NCI-H82 (cell line): ENCODE results near the gene NID1.
"Not testable (repeated sequence)": the region's sequence is repeated elsewhere in the genome, so short reads cannot be mapped to it uniquely, and the experiment has no call there.

Experiments used
- DNase-seq: peaks from one replicate; lab custom pipeline; 2025; lab: John Stamatoyannopoulos, UW

NID1 gene

GRCh38 chr1:235938709-235939479, 126.0 kb downstream of the NID1 start:
- DNase-seq, result no peak

DNA sequence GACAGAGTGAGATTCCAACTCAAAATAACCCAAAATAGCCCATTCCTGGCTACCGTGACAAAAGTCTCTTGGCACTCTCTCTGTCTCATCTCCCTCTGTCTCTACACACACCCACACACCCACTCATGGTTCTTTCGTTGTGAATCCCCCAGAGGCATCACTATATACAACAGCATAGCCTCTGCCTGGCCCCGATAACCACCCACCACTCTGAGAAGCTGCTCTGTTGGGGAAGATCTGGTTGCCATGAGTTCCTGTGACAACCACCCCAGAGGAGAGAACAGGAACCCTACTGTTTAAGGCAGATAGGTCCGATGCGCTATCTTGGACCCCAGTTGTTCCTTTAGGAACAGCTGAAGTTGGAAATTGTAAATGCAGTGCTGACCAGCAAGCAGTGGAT, 127.8 kb downstream of the NID1 start:
- no peak for DNase-seq

- no peak for DNase-seq
Observed at GRCh38 chr1:235935235-235936225, 129.4 kb downstream of the NID1 start.

DNA sequence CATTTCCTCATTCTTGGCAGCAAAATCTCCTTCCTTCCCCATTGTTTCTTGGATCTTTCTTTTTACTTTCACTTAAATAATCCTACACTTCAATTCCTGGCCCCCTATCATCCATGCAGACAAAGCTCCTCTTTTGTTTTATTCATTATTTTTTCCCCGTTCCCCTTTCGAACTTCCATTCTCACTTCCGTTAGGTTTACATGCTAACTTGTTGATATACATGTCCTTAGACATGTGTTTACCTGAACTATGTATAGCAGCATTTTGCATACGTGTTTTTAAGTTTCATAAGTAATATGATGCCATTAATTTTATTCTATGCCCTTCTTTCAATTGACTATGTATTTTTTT, 131.1 kb downstream of the NID1 start:
- DNase-seq, result no peak

DNA sequence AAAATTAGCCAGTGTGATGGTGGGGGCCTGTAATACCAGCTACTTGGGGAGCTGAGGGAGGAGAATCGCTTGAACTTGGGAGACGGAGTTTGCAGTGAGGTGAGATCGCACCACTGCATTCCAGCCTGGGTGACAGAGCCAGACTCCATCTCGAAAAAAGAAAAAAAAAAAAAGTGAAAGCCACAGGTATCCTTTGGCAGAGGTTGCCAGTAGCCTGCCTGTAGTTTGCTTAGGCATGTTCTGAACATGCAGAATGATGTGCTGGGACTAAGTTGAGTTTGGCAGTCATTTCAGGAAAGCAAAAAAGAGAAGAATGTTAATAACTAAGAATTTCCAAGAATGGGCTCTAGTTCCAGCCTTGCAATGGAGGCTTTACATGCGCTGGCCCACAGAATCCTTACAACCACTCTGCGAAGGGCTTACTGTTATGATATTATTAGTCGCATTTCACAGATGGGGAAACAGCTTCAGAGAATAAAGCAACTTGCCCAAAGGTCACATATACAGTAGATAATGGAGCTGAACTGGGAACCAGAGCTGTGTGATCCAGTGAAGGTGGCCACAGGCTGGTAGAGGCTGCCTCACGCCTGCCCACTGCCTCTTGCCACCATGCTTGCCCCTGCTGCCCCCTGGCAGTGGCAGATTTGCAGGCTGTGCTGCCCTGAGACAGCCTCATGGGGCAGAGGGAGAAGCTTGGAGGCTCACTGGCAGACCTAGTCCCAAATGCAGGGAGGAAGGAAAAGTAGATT, 131.7 kb downstream of the NID1 start:
- DNase-seq, result no peak

DNA sequence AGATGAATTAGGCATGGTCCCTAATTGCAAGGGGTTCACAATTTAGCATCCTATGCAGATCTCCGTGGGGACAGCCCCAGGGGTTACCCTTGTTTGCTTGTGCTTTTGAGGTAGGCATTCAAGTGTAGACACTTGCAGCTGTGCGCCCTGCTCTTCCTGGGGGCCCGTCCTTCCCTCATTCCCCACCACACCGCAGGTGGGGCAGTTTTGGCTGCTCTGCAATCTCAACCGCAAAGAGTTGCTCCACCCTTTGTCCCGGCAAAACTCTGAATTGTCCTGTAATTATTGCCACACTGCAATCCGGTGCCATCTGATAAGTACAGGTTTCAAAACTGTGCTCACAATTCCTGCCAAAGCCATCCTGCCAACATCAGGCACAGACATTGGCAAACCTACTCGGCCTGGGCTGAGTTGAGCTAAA, 132.8 kb downstream of the NID1 start:
- no peak for DNase-seq

DNA sequence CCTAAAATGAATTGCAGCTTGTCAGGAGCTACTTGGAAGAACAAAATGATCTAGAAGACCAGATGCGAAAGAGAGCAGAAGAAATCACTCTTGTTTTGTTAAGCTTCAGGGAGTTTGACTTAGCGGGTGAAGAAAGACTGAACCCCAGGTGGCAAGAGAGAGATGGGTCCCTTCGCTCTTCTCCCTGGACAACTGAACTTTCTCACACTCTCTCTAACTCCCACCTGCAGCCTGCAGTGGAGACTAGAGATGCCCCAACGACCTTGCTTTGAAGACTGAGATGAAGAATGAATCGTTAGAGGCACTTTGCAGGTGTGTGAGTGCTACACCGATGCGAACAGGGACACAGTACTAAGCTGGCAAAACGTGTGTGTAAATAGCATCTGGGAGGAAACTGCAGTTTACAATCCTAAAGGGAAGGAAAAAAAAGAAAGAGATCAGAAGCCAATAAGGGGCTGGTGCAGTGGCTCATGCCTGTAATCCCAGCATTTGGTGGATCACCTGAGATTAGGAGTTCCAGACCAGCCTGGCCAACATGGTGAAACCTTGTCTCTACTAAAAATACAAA, 133.6 kb downstream of the NID1 start:
- no peak for DNase-seq

DNA sequence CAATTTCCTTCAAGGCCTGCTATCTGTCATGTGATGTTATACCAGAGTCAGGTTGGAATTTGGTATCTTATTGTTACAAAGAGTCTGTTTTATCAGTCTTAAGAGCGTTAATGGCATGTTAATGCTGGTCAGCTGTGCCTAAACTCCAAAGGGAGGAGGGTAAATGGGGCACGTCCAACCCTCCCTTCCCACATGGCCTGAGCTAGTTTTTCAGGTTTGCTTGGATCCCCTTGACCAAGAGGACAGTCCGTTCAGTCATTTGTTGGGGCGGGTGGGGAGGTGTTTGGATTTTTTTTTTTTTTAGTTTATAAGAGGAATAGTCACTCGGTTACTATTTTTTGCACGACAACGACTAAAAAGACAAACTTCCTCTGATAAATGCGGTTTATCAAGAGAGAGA, 134.3 kb downstream of the NID1 start:
- no peak for DNase-seq

DNA sequence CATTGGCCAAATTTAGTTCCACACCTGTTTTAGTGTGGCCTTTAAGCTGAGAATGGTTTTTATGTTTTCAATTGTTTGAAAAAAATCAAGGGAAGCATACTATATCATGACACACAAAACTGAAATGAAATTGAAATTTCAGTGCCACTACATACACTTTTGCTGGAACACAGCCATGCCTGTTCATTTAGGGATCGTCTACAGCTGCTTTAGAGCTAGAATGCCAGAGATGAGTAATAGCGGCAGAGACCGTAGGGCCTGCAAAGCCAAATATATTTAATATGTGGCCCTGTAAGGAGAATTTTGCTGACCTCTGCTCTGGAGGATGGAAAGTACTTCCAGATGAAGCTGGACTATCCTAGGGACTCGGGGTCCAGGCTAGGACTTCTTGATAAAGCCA, 135.7 kb downstream of the NID1 start:
- DNase-seq, result no peak

DNA sequence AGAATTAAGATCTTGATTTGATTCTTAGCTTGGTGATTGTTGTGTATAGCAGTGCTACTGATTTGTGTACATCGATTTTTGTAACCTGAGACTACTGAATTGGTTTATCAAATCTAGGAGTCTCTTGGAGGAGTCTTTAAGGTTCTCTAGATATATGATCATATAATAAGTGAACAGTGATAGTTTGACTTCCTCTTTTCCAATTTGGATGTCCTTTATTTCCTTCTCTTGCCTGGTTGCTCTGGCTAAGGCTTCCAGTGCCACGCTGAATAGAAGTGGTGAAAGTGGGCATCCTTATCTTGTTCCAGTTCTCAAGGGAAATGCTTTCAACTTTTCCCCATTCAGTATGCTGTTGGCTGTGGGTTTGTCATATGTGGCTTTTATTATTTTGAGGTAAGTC, 136.7 kb downstream of the NID1 start:
- DNase-seq, result no peak

DNA sequence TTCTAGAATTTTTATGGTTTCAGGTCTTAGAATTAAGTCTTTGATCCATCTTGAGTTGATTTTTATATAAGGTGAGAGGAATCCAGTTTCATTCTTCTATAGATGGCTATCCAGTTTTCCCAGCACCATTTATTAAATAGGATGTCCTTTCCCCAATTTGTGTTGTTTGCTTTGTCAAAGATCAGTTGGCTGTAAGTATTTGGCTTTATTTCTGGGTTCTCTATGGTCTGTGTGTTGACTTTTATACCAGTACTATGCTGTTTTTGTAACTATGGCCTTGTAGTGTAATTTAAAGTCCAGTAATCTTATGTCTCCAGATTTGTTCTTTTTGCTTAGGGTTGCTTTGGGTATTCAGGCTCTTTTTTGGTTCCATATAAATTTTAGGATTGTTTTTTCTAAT, 137.3 kb downstream of the NID1 start:
- DNase-seq, result not testable (repeated sequence)
